HG03060 (cell line): Measurements from ENCODE around the gene UNC119B.

ENCODE experiments used
- ATAC-seq: cut with Tn5 transposase; IDR thresholded peaks from one replicate; pipeline ENCODE4 v1.9.1; 2021; ENCODE audit warnings: low read depth, moderate number of reproducible peaks; ENCODE audit not compliant: unreplicated experiment

UNC119B gene

DNA sequence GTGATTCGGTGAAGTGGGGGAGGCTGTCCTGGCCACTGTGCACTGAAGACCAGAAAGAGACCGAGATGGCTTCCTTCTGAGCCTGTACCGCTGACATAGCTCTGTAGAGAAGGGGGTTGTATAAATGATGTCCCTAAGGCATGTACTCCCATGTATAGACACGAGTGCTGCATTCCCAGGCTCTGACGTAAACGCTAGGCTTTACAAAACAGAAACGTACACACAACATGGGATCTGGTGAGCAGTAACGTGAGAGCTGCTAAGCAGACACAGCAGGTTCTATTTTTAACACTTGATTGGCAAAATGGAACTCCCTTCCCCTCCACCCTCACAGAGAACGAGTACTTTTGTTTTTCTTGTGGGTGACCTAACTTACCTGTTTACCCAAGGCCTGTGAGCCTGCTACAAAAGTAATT is 51.3 kb downstream of the UNC119B start:
- no peak for ATAC-seq

GRCh38 chr12:120762086-120762485 is 51.8 kb downstream of the UNC119B start:
- ATAC-seq: no peak

GRCh38 chr12:120763250-120763649 is 53.0 kb downstream of the UNC119B start:
- ATAC-seq: no peak

- ATAC-seq: no peak
Measured at GRCh38 chr12:120764816-120765215, 54.6 kb downstream of the UNC119B start.

DNA sequence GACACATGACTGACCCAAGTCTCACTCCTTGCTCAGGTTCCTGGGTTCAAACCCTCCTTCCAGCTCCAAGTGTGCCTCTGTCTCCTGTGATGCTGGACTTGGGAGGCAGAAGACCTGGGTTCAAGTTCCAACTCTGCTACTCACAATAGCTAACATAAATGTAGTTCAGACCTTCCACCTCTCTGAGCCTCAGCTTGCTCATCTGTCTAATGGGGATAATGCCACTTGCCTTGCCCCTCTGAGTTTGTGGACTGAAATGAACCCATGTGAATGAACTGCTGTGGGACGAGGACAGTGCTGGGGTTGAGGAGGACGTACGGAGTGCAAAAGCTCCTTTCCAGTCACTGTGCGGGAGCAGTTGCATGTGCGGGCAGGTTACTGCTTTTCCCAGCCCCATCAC is 56.3 kb downstream of the UNC119B start:
- ATAC-seq: no peak

- no peak for ATAC-seq
Measured at GRCh38 chr12:120767071-120768024, 57.1 kb downstream of the UNC119B start.

GRCh38 chr12:120771097-120771496 is 60.8 kb downstream of the UNC119B start:
- no peak for ATAC-seq
